GM18951 (cell line): ENCODE data around the gene APP.

Source experiments
- POLR2A ChIP-seq: IDR thresholded peaks from 4 replicates; pipeline ENCODE4 v1.6.1; 2011; ENCODE audit warnings: mild to moderate bottlenecking; ENCODE audit not compliant: insufficient read length, insufficient read depth; ENCODE audit errors: extremely low read depth
- in situ Hi-C: fragments of 300-500 bp; cut with MboI; formaldehyde crosslinking; loops from one replicate; pipeline ENCODE4 v1.12.0; 2022; ENCODE audit warnings: low sequenced_read_pairs, mixed read lengths, inconsistent platforms; ENCODE audit not compliant: unreplicated experiment

Gene APP

DNA sequence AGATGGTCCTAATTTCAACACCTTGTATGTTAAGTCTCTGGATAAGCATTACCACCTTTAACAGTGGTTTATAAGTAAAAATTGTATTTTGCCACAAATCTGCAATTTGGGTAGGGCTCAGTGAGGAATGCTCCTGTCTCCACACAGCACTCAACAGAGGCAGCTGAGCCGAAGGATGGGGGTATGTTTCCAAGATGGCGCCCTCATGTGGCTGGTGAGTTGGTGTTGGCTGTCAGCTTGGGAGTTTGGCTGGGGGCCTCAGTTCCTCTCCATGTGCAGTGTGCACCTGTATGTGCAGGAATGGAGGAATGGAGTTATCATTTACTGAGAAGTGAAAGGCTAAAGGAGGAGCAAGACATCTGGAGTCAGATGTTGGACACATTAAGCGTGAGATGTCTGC is 299.0 kb downstream of the APP start:
- in situ Hi-C loops, result no loop called here
- TF ChIP-seq POLR2A, result no peak

DNA sequence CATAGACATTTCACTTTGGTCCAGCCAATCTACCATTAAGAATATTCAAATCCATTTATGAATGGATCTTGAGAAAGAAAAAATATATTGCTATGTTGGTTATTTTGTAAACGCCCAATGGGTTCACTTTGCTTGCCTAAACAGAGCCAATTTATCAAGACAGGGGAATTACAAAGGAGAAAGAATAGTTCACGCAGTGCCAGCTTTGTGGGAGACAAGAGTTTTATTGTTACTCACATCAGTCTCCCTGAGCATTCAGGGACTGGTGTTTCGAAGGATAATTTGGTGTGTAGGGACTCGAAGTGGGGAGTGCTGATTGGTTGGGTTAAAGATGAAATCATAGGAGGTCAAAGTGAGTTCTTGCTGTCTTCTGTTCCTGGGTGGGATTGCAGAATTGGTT is 300.5 kb downstream of the APP start:
- in situ Hi-C loops, result no loop called here
- TF ChIP-seq POLR2A, result no peak

DNA sequence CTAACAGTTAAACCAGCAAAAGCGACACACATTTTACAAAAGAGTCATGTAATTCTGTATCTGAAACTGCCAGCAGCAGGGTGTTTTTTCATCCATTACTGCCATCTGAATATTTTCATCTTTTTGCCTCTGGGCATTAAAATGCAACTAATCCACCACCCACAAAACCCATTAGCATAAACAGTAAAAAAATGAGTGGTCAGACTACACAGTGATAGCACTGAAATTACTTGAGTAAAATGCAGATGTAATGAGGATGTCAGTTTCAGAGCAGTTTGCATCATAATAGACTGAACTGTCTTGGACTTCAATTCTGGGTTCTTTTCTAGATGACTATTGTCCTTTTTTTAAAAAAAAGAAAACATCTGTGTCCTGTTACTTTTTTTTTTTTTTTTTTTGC is 303.5 kb downstream of the APP start:
- TF ChIP-seq POLR2A, result no peak
- in situ Hi-C loops, result no loop called here

DNA sequence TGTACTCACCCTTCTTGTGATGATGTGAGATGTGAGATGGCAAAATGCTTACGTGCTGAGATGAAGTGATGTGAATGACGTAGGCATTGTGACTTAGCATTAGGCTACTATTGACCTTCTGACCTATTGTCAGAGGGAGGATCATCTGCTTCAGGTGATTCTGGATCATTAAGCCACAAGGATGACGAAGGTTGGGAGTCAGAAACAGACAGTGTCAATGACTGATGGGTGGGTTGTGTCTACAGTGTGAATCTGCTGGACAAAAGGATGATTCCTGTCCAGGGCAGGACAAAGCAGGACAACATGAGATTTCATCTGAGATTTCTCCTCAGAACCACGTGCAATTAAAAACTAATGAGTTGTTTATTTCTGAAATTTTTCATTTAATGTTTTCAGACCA is 306.8 kb downstream of the APP start:
- no peak for TF ChIP-seq POLR2A
- in situ Hi-C loops, result no loop called here

DNA sequence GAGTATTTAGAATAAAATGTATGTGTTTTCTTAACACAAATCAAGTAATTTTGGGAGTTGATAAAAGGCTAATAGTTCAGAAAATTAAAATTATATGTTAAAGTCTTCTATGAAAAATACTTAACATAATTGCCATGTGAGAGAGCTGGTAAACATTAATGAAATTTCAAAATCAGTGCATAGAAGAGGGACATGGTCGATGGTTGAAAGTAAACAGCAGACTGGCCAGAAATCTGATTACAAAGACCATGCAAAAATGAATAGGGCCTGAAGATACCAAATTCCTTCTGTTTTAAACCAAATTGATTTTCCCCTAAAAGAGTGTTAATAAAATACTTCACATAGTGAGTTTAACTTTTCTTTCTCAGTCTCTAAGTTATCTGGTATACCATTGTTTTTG is 307.5 kb downstream of the APP start:
- in situ Hi-C loops, result no loop called here
- no peak for TF ChIP-seq POLR2A

DNA sequence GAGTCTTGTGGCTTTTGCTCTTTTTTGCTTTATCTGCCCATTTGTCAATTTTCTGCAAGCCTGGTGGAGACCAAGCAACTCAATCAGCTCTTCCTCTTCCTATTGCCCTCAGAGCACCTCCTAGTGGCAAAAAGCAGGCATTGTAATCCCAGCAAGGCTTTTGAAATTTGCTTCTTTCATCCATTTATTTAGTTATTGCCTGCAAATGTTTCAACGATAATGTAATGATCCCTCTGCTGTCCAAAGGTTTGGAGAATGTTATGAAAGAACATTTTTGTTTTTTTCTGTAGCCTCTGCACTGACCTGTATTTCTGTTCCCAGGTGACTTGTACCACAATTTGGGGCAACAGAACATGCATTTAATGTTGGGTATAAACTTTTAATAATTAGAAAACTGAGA is 308.0 kb downstream of the APP start:
- TF ChIP-seq POLR2A, result no peak
- in situ Hi-C loops, result no loop called here

DNA sequence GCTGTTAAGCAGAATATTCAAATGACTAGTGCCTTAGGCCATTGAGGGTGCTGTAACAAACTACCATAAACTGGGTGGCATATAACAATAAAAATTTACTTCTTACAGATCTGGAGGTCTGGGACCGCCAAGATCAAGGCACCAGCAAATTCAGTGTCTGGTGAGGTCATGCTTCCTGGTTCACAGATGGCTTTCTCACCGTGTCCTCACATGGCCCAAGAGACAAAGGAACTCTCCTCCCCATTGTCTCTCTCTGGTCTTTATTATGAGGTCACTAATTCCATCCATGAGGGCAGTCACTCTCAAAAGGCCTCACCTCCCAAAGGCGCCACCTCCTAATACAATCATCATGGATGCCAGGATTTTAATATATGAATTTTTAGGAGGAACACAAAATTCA is 308.5 kb downstream of the APP start:
- TF ChIP-seq POLR2A, result no peak
- in situ Hi-C loops, result no loop called here

DNA sequence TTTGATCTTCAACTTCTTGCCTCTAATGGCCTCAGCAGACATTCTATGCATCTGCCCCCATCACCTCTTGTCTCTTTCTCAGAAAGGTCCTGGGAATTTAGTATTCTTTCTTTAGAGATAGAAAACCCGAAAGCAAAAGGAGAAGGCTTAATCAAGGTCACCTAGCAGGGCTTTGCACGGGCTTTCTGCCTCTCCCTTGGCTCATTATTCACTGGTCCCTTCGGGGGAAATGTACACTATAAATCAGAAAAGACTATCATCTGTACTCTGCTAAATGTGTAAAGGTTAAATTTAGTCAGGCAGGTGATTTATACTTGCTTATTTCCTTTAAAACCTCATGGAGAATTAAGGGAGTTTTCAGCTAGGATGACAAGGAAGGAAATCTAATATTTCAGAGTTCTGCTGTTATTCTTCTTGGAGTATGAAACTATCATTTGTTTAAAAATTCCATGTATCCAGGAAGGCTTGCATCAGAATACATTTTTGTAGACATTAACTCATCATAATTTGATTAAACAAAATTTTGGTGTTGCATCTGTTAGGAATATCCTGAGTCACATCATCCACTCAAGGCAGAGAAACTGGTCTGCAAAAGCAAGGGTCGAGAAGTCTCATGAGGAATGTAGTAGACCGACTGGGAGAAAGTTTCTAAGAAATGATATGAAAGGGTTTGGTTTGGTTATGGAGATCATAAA is 311.2 kb downstream of the APP start:
- TF ChIP-seq POLR2A, result no peak
- in situ Hi-C loops, result no loop called here

DNA sequence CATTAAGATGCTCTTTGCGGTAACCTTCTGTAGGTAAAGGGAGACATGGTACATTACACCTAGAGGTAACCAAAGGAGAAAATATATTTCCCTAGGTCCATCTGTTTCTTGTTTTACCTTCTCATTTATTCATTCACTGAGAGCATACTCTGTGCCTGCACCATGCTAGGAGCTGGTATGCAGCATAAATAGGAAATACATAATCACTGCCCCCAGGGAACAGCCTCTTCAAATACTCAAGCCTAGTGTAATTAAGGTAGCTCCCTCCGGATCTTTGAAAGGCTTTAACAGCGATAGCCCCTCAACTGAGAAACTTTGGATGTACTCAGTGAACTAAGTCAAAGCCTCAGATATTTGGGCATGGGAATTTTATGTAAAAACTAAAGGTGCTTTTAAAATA is 312.2 kb downstream of the APP start:
- in situ Hi-C loops, result no loop called here
- TF ChIP-seq POLR2A, result no peak

DNA sequence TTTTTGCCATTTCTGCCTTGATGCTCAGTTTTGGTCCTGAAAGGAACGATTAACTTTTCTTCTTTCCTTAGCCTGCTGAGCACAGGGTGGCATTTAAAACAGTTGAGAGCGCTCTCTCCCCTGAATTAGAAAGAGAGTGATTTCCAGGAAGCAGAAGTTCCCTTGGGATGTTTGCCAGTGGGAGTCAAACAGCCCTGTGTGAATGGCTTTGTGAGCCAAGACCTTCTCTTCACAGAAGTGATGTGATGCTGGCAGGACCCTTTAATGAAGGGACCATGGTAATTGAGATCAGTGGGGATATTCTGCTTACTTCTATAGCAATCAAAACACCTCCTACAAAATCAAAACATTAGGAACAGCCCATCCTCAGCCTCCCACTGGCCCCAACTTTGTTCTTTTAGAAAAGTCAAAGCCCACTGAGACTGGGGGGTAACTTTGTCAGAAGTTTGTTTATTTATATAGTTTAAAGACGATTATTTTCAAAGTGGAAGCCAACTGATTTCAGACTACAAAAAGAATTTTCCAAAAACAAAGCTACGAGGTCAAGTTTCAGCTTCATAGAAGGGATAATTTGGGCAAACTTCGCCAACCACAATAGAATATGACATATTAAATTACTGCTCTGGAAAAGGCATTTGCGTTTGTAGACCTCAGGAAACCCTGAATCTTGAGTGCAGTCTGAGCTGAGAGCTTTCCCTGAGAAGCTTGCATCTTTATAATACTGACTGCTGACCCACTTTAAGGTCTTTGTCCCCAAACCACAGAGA is 313.1 kb downstream of the APP start:
- no peak for TF ChIP-seq POLR2A
- in situ Hi-C loops, result no loop called here

DNA sequence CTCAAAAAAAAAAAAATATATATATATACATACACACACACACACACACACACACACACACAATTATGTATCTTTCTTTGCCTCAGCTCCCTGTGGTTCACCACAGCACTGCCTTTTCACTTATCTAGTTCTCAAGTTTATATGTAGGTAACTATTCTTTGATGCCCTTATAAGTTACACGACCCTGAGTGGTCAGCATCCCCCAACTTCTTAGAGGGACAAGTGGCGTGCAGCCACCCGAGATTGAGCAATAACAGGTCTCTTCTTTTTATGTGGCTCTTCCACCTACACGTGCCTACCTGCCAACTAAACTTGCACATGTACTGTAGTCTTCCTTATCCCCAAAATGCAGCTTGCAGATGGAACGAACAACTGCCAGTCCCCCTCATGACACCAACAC is 315.0 kb downstream of the APP start:
- no peak for TF ChIP-seq POLR2A
- in situ Hi-C loops, result no loop called here

DNA sequence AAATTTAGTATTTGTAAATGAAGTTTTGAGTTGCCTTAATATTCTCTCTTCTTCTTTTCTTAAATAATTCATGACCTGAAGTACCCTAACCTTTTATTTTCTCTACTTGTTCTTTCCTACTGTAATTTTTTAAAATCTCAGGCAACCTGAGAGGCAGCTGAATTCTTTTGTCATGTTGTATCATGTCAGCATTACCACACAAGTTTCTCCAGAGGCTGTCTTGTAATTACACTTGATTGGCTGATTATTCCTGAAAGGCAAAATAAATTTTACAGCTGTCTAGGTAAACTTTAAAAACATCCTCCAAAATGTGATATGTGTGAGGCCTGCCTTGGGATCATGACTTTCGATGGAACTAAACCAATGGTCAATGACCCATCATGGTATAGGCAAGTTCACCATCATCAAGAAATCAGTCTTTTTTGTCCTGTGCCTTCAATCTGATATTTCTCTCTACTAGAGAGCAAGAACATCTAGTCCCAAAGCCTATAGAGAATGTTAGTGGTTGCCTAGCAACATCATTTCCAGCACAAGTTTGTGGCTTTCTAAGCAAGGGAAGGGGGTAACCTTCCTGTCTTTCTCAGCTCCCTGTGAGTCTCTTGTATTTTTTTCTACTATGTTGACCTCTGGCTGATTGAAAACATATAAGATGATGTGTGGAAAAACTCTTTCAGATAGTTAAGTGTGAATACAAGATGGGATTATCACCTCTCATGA is 320.3 kb downstream of the APP start:
- TF ChIP-seq POLR2A, result no peak
- in situ Hi-C loops, result no loop called here

DNA sequence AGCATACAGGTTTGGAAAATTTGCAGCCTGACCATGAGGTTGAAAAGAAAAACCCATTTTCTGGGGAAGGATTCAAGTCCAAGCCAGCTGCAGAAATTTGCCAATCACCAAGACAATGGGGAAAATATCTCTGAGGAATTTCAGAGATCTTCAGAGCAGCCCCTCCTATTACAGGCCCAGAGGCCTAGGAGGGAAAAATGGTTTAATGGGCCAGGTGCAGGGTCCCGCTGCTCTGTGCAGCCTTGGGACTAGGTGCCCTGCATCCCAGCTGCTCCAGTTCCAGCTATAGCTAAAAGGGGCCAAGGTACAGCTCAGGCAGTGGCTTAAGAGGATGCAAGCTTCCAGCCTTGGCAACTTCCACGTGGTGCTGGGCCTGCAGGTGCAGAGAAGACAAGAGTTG is 322.3 kb downstream of the APP start:
- no peak for TF ChIP-seq POLR2A
- in situ Hi-C loops, result no loop called here

DNA sequence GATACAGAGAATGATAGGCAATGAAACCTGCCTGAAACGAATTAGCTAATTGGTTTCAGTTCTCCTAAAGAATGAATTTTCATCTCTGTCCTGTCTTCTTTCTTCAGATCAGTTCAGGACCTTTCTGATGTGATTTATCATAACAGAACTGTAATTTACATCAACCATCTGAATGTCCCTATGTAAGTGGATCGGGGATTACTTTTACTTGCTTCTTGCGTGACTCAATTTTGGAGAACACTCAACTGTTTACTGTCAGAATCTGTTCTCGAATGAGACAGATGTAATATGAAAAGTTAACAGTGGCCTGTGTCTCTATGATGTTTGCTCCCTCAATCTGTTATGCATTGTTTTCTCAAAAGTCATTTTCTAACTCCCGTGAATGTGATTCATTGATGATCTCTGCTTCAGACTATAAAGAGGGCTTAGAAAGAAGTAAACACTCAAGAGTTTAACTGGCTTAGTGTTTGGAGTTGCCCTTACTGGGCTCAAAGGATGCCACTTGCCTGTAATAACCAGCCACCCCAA is 324.8 kb downstream of the APP start:
- TF ChIP-seq POLR2A, result no peak
- in situ Hi-C loops, result no loop called here

DNA sequence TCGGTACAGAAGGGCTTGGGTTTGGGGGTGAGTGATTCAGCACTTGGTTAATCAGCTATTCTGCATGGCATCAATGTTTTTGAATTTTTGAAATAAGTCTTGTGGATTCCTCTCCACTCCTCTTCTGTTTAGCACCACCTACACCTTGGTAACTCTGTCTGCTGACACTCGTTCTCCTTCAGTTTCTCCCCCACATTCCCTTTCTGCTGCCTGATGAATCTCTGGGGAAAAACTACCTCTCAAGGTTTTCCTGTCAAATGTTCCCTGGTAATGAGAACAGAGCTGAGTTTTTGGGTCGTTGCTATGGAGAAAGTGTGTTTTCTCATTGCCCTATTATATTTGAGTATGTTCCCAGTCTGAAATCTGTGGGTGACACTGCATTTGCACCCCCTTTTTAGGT is 327.6 kb downstream of the APP start:
- in situ Hi-C loops, result no loop called here
- TF ChIP-seq POLR2A, result no peak
